Sigmoid colon (tissue), 7 donors: Measurements from ENCODE around the gene DMXL2. TPM values are rescaled to one million over a fixed set of nuclear protein-coding genes. Genes with fewer than 3 reads are reported as not detected.

ENCODE experiments used
- DNase-seq: peaks from one replicate; pipeline ENCODE4 v3.0.0-alpha.2; 2019
- H3K27ac ChIP-seq, 4 donors: fragments of 200-600 bp; sonication (generic); one replicate each; pipeline ENCODE4 v1.5.1; 2016 to 2019; ENCODE audit warnings: mild to moderate bottlenecking in 1 of 4
- H3K27me3 ChIP-seq, 3 donors: fragments of 200-600 bp; sonication (generic); one replicate each; pipeline ENCODE4 v1.5.1; 2019; ENCODE audit warnings: mild to moderate bottlenecking in 1 of 3
- H3K36me3 ChIP-seq, 4 donors: fragments of 200-600 bp; sonication (generic); one replicate each; pipeline ENCODE4 v1.5.1; 2016 to 2019
- H3K4me1 ChIP-seq, 4 donors: fragments of 200-600 bp; sonication (generic); one replicate each; pipeline ENCODE4 v1.5.1; 2017 to 2019
- H3K4me3 ChIP-seq, 4 donors: fragments of 200-600 bp; sonication (generic); one replicate each; pipeline ENCODE4 v1.5.1; 2017 to 2019; ENCODE audit warnings: mild to moderate bottlenecking in 2 of 4, moderate library complexity in 1 of 4
- H3K9me3 ChIP-seq, 4 donors: fragments of 200-600 bp in 3 of 4; sonication (generic) in 3 of 4; one replicate each; pipeline versions ENCODE4 v1.5.1 to v1.6.1; 2013 to 2019
- CTCF ChIP-seq, 4 experiments: fragments of 450-650 bp in 3 of 4; fragments of 200-600 bp in 1 of 4; IDR thresholded peaks; one replicate each; pipeline ENCODE4 v1.5.1; 2016 to 2019; ENCODE audit warnings: antibody characterized with exemption in 4 of 4, mild to moderate bottlenecking in 3 of 4, moderate library complexity in 2 of 4
- EP300 ChIP-seq, 4 donors: sonication (generic); formaldehyde crosslinking; IDR thresholded peaks; one replicate each; pipeline ENCODE4 v1.6.1; 2017; ENCODE audit warnings: antibody characterized with exemption in 4 of 4
- POLR2A ChIP-seq, 2 donors: fragments of 450-650 bp; IDR thresholded peaks; one replicate each; pipeline ENCODE4 v1.6.1; 2016; ENCODE audit warnings: antibody characterized with exemption in 2 of 2, mild to moderate bottlenecking in 2 of 2, moderate library complexity in 2 of 2
- POLR2AphosphoS5 ChIP-seq, 4 donors: sonication (generic); formaldehyde crosslinking; IDR thresholded peaks; one replicate each; pipeline ENCODE4 v1.6.1; 2017; ENCODE audit warnings: antibody characterized with exemption in 4 of 4
- WGBS, 2 donors: extraction: QIAGEN DNeasy Blood & Tissue Kit; methylation state at CpG; one replicate each; pipeline ENCODE4 v1.1.7; 2013; 5-methylcytosine and 5-hydroxymethylcytosine counted together
- intact Hi-C: fragments of 100-400 bp; cut with DNase I; formaldehyde crosslinking; loops from one replicate; pipeline ENCODE4 v1.15.1; 2023
- polyA plus RNA-seq, 3 donors: library from polyadenylated mRNA; stranded (reverse); fragments of 200-250 nt; gene quantifications; one replicate each; pipeline ENCODE4 v1.2.3, GENCODE V29; 2013
- total RNA-seq, 4 donors: library from RNA; depleted of rRNA; stranded (reverse); fragments of >200 nt; gene quantifications; one replicate each; pipeline ENCODE4 v1.1.0, GENCODE V29; 2016
- donor health status: healthy with polysubstance abuse.
- donor health status: Bipolar disorder and iron deficiency.
- donor health status: healthy.

The DMXL2 gene
- total and polyA plus RNA-seq, 7 donors: 5.5 to 64.5 (median 34.6) TPM

- H3K9me3 ChIP-seq: no peaks in the 10 kb centered on the region
- TF ChIP-seq POLR2A (IDR thresholded peaks at IDR 0.05) (no peak), EP300 (IDR thresholded peaks at IDR 0.05) (no peak)
- H3K36me3 ChIP-seq: no peaks in the 10 kb centered on the region
- DNase-seq: peak; percentile 69
- no peak overlapping the region for H3K27ac ChIP-seq
- no peak overlapping the region for H3K4me3 ChIP-seq
- no peaks in the 10 kb centered on the region for H3K27me3 ChIP-seq
- WGBS, 2 donors: 30 to 43% methylated on average over 3 of the region's 3 CpGs
- intact Hi-C loops: no loop called here
- H3K4me1 ChIP-seq: no peaks in the 10 kb centered on the region
Observed at GRCh38 chr15:51647128-51647562, 24.6 kb upstream of the DMXL2 start.

GRCh38 chr15:51642696-51643095, 20.1 kb upstream of the DMXL2 start:
- no peaks in the 10 kb centered on the region for H3K9me3 ChIP-seq
- WGBS, 2 donors: 10 to 54% methylated on average over 1 of the region's 1 CpG
- H3K4me3 ChIP-seq: no peak overlapping the region
- no peak for TF ChIP-seq POLR2AphosphoS5 (IDR thresholded peaks at IDR 0.05)
- no peak for TF ChIP-seq EP300 (IDR thresholded peaks at IDR 0.05)
- TF ChIP-seq CTCF (IDR thresholded peaks at IDR 0.05): no peak
- TF ChIP-seq POLR2A (IDR thresholded peaks at IDR 0.05): no peak
- H3K4me1 ChIP-seq: no peaks in the 10 kb centered on the region
- intact Hi-C loops: no loop called here
- H3K27me3 ChIP-seq: no peaks in the 10 kb centered on the region
- no peak for DNase-seq
- no peak overlapping the region for H3K27ac ChIP-seq
- H3K36me3 ChIP-seq: no peaks in the 10 kb centered on the region

- intact Hi-C loops: no loop called here
- no peak for DNase-seq
- Histone ChIP-seq H3K4me3 (no peak overlapping the region), H3K4me1 (no peaks in the 10 kb centered on the region), H3K27me3 (no peaks in the 10 kb centered on the region), H3K36me3 (no peaks in the 10 kb centered on the region), H3K27ac (no peak overlapping the region), H3K9me3 (no peaks in the 10 kb centered on the region)
- TF ChIP-seq POLR2AphosphoS5 (IDR thresholded peaks at IDR 0.05): no peak
- WGBS, 2 donors: 54 to 55% methylated on average over 4 of the region's 4 CpGs
Observed at GRCh38 chr15:51641490-51642130, 19.0 kb upstream of the DMXL2 start.

GRCh38 chr15:51634591-51635198, 12.1 kb upstream of the DMXL2 start:
- TF ChIP-seq EP300 (IDR thresholded peaks at IDR 0.05): no peak
- TF ChIP-seq CTCF (IDR thresholded peaks at IDR 0.05): no peak
- TF ChIP-seq POLR2A (IDR thresholded peaks at IDR 0.05): no peak
- no peak for TF ChIP-seq POLR2AphosphoS5 (IDR thresholded peaks at IDR 0.05)
- WGBS, 2 donors: 67 to 68% methylated on average over 3 of the region's 3 CpGs
- Histone ChIP-seq H3K36me3 (no peaks in the 10 kb centered on the region), H3K9me3 (no peaks in the 10 kb centered on the region), H3K4me3 (no peak overlapping the region), H3K4me1 (no peaks in the 10 kb centered on the region), H3K27me3 (no peaks in the 10 kb centered on the region), H3K27ac (no peak overlapping the region)
- DNase-seq: no peak
- intact Hi-C loops: no loop called here

- H3K4me1 ChIP-seq: no peaks in the 10 kb centered on the region
- H3K27ac ChIP-seq: no peak overlapping the region
- no peak for DNase-seq
- no peak for TF ChIP-seq CTCF (IDR thresholded peaks at IDR 0.05)
- no peak for TF ChIP-seq EP300 (IDR thresholded peaks at IDR 0.05)
- TF ChIP-seq POLR2A (IDR thresholded peaks at IDR 0.05): no peak
- peak in 1 of 4 donors; percentile 43 for TF ChIP-seq POLR2AphosphoS5 (IDR thresholded peaks at IDR 0.05)
- H3K36me3 ChIP-seq: no peaks in the 10 kb centered on the region
- H3K27me3 ChIP-seq: no peaks in the 10 kb centered on the region
- no peak overlapping the region for H3K4me3 ChIP-seq
- no peaks in the 10 kb centered on the region for H3K9me3 ChIP-seq
- WGBS, 2 donors: 86 to 87% methylated on average over 1 of the region's 1 CpG
- intact Hi-C loops: loop anchor here (10.0 kb wide), 1 partner anchor 95 kb away; no protein-coding TSS in a partner anchor
Observed at GRCh38 chr15:51629612-51630011, 7.0 kb upstream of the DMXL2 start.
